HL-60 (cell line): ENCODE data around the gene STXBP5L.
A peak's percentile ranks its signal among the peaks of the same experiment; 100 is the strongest.

ENCODE experiments used
- DNase-seq, 2 experiments: peaks; one replicate each; pipeline ENCODE4 v3.0.0-alpha.2; 2010 to 2020; ENCODE audit warnings: low read depth in 1 of 2, low spot score in 1 of 2
- H3K27ac ChIP-seq: fragments of 250-450 bp; sonication (Bioruptor Pico); replicated peaks from 2 replicates; pipeline ENCODE4 v1.5.1; 2020; ENCODE audit warnings: mild to moderate bottlenecking, moderate library complexity
- H3K27me3 ChIP-seq: fragments of 250-450 bp; sonication (Bioruptor Pico); 2 replicates; pipeline ENCODE4 v1.5.1; 2021; ENCODE audit warnings: mild to moderate bottlenecking, moderate library complexity; ENCODE audit not compliant: insufficient read depth, poor library complexity, severe bottlenecking
- H3K4me3 ChIP-seq: replicated peaks from 2 replicates; pipeline ENCODE4 v1.5.1; 2011; ENCODE audit warnings: mild to moderate bottlenecking, control low read depth, low read length; ENCODE audit not compliant: insufficient read depth
- GABPA ChIP-seq: IDR thresholded peaks from 2 replicates; pipeline ENCODE4 v1.6.1; 2012; ENCODE audit warnings: low read depth
- POLR2AphosphoS5 ChIP-seq: IDR thresholded peaks from 2 replicates; pipeline ENCODE4 v1.6.1; 2012; ENCODE audit warnings: low read depth
- SPI1 ChIP-seq: IDR thresholded peaks from 2 replicates; pipeline ENCODE4 v1.6.1; 2012; ENCODE audit warnings: low read depth, mild to moderate bottlenecking, borderline replicate concordance
- TF ChIP-seq, protein P1 (sequence below): IDR thresholded peaks from 2 replicates; pipeline ENCODE4 v1.6.1; 2012; ENCODE audit warnings: low read depth; ENCODE audit not compliant: insufficient replicate concordance
- TF ChIP-seq, protein P2 (sequence below): IDR thresholded peaks from one replicate; pipeline ENCODE4 v1.5.1; 2011; ENCODE audit warnings: low read length, control low read depth, inconsistent platforms; ENCODE audit not compliant: insufficient read depth

Gene STXBP5L

GRCh38 chr3:120908795-120909601 is 993 bp downstream of the STXBP5L start:
- no peak overlapping the region for H3K27ac ChIP-seq
- no peak for DNase-seq
- H3K4me3 ChIP-seq, result peak overlapping the region; percentile 36
- TF ChIP-seq SPI1, result no peak
- TF ChIP-seq, protein P1, sequence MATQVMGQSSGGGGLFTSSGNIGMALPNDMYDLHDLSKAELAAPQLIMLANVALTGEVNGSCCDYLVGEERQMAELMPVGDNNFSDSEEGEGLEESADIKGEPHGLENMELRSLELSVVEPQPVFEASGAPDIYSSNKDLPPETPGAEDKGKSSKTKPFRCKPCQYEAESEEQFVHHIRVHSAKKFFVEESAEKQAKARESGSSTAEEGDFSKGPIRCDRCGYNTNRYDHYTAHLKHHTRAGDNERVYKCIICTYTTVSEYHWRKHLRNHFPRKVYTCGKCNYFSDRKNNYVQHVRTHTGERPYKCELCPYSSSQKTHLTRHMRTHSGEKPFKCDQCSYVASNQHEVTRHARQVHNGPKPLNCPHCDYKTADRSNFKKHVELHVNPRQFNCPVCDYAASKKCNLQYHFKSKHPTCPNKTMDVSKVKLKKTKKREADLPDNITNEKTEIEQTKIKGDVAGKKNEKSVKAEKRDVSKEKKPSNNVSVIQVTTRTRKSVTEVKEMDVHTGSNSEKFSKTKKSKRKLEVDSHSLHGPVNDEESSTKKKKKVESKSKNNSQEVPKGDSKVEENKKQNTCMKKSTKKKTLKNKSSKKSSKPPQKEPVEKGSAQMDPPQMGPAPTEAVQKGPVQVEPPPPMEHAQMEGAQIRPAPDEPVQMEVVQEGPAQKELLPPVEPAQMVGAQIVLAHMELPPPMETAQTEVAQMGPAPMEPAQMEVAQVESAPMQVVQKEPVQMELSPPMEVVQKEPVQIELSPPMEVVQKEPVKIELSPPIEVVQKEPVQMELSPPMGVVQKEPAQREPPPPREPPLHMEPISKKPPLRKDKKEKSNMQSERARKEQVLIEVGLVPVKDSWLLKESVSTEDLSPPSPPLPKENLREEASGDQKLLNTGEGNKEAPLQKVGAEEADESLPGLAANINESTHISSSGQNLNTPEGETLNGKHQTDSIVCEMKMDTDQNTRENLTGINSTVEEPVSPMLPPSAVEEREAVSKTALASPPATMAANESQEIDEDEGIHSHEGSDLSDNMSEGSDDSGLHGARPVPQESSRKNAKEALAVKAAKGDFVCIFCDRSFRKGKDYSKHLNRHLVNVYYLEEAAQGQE, result no peak
- TF ChIP-seq, protein P2, sequence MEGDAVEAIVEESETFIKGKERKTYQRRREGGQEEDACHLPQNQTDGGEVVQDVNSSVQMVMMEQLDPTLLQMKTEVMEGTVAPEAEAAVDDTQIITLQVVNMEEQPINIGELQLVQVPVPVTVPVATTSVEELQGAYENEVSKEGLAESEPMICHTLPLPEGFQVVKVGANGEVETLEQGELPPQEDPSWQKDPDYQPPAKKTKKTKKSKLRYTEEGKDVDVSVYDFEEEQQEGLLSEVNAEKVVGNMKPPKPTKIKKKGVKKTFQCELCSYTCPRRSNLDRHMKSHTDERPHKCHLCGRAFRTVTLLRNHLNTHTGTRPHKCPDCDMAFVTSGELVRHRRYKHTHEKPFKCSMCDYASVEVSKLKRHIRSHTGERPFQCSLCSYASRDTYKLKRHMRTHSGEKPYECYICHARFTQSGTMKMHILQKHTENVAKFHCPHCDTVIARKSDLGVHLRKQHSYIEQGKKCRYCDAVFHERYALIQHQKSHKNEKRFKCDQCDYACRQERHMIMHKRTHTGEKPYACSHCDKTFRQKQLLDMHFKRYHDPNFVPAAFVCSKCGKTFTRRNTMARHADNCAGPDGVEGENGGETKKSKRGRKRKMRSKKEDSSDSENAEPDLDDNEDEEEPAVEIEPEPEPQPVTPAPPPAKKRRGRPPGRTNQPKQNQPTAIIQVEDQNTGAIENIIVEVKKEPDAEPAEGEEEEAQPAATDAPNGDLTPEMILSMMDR, result no peak
- no peak for TF ChIP-seq GABPA
- no peak for TF ChIP-seq POLR2AphosphoS5
- H3K27me3 ChIP-seq, result peaks cover 23% of the 10 kb centered on the region

DNA sequence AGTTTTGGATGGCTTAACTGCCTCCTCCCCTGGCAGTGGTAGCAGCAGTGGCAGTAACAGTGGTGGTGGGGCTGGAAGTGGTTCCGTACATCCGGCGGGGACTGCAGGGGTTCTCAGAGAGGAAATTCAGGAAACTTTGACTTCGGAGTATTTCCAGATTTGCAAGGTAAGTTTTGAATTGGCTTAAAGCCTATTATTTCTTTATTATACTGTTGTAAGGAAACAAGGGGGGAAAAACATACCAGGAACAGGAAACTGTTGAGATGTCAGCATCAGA is 1.5 kb downstream of the STXBP5L start:
- DNase-seq, result no peak

GRCh38 chr3:120926146-120926545 is 18.1 kb downstream of the STXBP5L start:
- no peaks in the 10 kb centered on the region for H3K27me3 ChIP-seq
- no peak for TF ChIP-seq GABPA
- TF ChIP-seq, protein P2, result no peak
- no peak for TF ChIP-seq POLR2AphosphoS5
- no peak overlapping the region for H3K4me3 ChIP-seq
- no peak for DNase-seq
- H3K27ac ChIP-seq, result no peak overlapping the region

More for the DNA sequence above, 1.5 kb downstream of the STXBP5L start:
- TF ChIP-seq SPI1 (no peak), POLR2AphosphoS5 (no peak), GABPA (no peak)
- TF ChIP-seq, protein P2, result no peak
- TF ChIP-seq, protein P1, result no peak
- no peak overlapping the region for H3K4me3 ChIP-seq
- no peak overlapping the region for H3K27ac ChIP-seq
- H3K27me3 ChIP-seq, result peaks cover 23% of the 10 kb centered on the region

GRCh38 chr3:120928991-120929390 is 21.0 kb downstream of the STXBP5L start:
- no peak for DNase-seq
- Histone ChIP-seq H3K4me3 (no peak overlapping the region), H3K27me3 (no peaks in the 10 kb centered on the region), H3K27ac (no peak overlapping the region)
- no peak for TF ChIP-seq GABPA
- TF ChIP-seq, protein P1, result no peak
- TF ChIP-seq, protein P2, result no peak
- no peak for TF ChIP-seq SPI1
- TF ChIP-seq POLR2AphosphoS5, result no peak
